ENCODE measurements around the gene OCSTAMP. TPM values are rescaled to one million over a fixed set of nuclear protein-coding genes. Genes with fewer than 3 reads are reported as not detected.

OCSTAMP gene
- total RNA-seq, 2 experiments from 2014 or later = 0.14 to 0.19 TPM

GRCh38 chr20:46541229-46541935 lies 9.1 kb downstream of the OCSTAMP start:
- Mint-ChIP-seq H3K27ac (no peak overlapping the region), H3K4me1 (peaks cover 10% of the 10 kb centered on the region), H3K9me3 (ENCODE audit: low read depth) (no peaks in the 10 kb centered on the region), H3K27me3 (peaks cover 25% of the 10 kb centered on the region), H3K4me3 (no peak overlapping the region), H3K36me3 (ENCODE audit: low read depth) (no peaks in the 10 kb centered on the region)
- intact Hi-C loops (cut with DNase I, micrococcal nuclease) = no loop called here
- POLR2A ChIA-PET = no interaction called here
- no peak for ATAC-seq
- DNase-seq = no peak
- CTCF ChIA-PET = no interaction called here

GRCh38 chr20:46539113-46539512 lies 11.3 kb downstream of the OCSTAMP start:
- Mint-ChIP-seq H3K9me3 (ENCODE audit: low read depth) (no peaks in the 10 kb centered on the region), H3K36me3 (ENCODE audit: low read depth) (no peaks in the 10 kb centered on the region), H3K4me1 (peaks cover 2% of the 10 kb centered on the region), H3K4me3 (no peak overlapping the region), H3K27ac (no peak overlapping the region), H3K27me3 (peaks cover 29% of the 10 kb centered on the region)
- ChIA-PET CTCF (interaction anchor here (1.2 to 1.5 kb wide), 2 partner anchors 20 to 141 kb away, joined by 3 to 5 read pairs; no protein-coding TSS in a partner anchor), POLR2A (no interaction called here)
- no peak for DNase-seq
- no peak for ATAC-seq
- intact Hi-C loops (cut with DNase I, micrococcal nuclease) = no loop called here

DNA sequence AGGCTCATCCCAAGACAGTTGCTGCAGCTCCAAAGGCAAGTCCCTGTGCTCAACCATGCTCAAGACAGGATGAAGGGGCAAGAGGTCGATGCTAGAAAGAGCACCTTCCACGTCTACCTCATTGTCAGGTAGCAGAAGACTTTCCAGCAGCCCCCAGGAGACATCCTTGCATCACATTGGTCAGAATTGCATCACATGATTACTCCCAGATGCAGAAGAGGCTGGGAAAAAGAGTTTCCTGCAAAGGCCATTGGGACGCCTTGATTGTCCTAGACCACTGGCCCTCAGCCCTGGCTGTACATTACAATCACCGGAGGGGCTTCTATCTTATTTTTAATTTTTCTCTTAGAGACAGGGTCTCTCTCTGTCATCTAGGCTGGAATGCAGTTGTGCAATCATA lies 19.8 kb downstream of the OCSTAMP start:
- Mint-ChIP-seq H3K9me3 (ENCODE audit: low read depth) (no peaks in the 10 kb centered on the region), H3K4me3 (no peak overlapping the region), H3K27me3 (peaks cover 12% of the 10 kb centered on the region), H3K4me1 (no peaks in the 10 kb centered on the region), H3K27ac (no peak overlapping the region), H3K36me3 (ENCODE audit: low read depth) (no peaks in the 10 kb centered on the region)
- POLR2A ChIA-PET = no interaction called here
- ATAC-seq (no peak), DNase-seq (no peak)
- intact Hi-C loops (cut with DNase I, micrococcal nuclease) = no loop called here
- CTCF ChIA-PET = no interaction called here

DNA sequence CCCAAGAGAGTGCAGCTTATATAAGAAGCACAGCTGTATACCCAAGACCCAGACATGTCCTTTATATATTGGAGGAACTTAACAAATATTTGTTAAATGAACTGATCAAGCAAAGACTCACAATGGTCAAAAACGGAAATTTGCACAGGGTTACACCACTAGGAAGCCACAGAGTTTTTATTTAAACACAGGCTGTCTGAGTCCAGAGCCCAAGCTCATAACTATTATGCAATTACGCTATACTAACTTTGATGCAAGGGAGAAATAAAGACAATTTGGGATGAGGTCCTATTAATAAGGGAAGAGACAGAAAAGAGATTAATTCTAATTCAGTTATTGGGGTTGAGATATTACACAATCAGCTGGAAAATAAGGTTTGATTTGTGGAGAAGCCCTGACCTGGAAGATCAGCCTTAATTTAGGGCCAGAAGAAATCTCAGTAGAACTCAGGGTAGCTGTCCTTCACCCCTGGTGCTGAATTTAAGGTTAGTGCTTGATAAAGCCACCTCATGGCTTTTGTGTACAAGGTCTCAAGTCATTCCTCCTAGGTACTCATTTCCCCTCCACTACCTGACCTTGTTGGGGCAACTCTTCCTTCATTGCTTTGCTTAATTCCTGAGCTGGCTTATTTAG lies 26.6 kb downstream of the OCSTAMP start:
- Mint-ChIP-seq H3K27me3 (peaks cover 23% of the 10 kb centered on the region), H3K4me3 (no peak overlapping the region), H3K4me1 (no peaks in the 10 kb centered on the region), H3K27ac (no peak overlapping the region), H3K36me3 (ENCODE audit: low read depth) (no peaks in the 10 kb centered on the region), H3K9me3 (ENCODE audit: low read depth) (no peaks in the 10 kb centered on the region)
- ATAC-seq (no peak), DNase-seq (peak; percentile 20)
- ChIA-PET POLR2A (no interaction called here), CTCF (interaction anchor here (0.8 to 3.1 kb wide), 7 partner anchors 10 to 162 kb away, joined by 4 to 16 read pairs (median 5); partner anchors contain the start of genes OCSTAMP and ZNF334)
- intact Hi-C loops (cut with DNase I, micrococcal nuclease) = no loop called here

DNA sequence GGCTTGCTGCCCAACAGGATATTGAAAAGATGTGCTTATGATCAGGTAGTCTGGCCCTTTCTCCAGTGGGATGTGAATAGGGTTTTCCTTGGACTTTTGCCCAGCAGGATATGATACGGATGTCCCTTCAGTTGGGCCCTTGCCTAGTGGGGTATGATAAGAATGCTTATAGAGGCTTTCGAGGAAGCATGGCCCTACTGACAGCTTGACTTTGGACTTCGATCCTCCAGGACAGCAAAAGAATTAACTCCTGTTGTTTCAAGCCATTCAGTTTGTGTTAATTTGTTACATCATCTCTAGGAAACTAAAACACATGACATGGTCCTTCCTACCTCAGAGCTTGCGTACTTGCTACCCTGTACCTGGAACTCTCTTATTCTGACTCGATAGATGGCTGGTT lies 27.3 kb downstream of the OCSTAMP start:
- H3K36me3 Mint-ChIP-seq (ENCODE audit: low read depth) = no peaks in the 10 kb centered on the region
- POLR2A ChIA-PET = no interaction called here
- H3K4me1 Mint-ChIP-seq = no peaks in the 10 kb centered on the region
- no peak for DNase-seq
- no peak for ATAC-seq
- H3K9me3 Mint-ChIP-seq (ENCODE audit: low read depth) = no peaks in the 10 kb centered on the region
- peaks cover 22% of the 10 kb centered on the region for H3K27me3 Mint-ChIP-seq
- H3K27ac Mint-ChIP-seq = no peak overlapping the region
- CTCF ChIA-PET = interaction anchor here (0.8 to 3.1 kb wide), 7 partner anchors 10 to 163 kb away, joined by 3 to 16 read pairs (median 4); partner anchors contain the start of genes OCSTAMP and ZNF334
- intact Hi-C loops (cut with DNase I, micrococcal nuclease) = no loop called here
- H3K4me3 Mint-ChIP-seq = no peak overlapping the region

GRCh38 chr20:46520976-46521579 lies 29.4 kb downstream of the OCSTAMP start:
- peaks cover 21% of the 10 kb centered on the region for H3K27me3 Mint-ChIP-seq
- peak; percentile 69 for DNase-seq
- H3K4me3 Mint-ChIP-seq = no peak overlapping the region
- ChIA-PET POLR2A (no interaction called here), CTCF (interaction anchor here (0.8 to 3.1 kb wide), 4 partner anchors 8 to 159 kb away, joined by 3 to 16 read pairs (median 5); no protein-coding TSS in a partner anchor)
- peak; percentile 95 for ATAC-seq
- H3K36me3 Mint-ChIP-seq (ENCODE audit: low read depth) = no peaks in the 10 kb centered on the region
- intact Hi-C loops (cut with DNase I, micrococcal nuclease) = loop anchor here (1.0 to 2.0 kb wide), 2 partner anchors 42 to 160 kb away; no protein-coding TSS in a partner anchor
- no peak overlapping the region for H3K27ac Mint-ChIP-seq
- no peaks in the 10 kb centered on the region for H3K9me3 Mint-ChIP-seq (ENCODE audit: low read depth)
- H3K4me1 Mint-ChIP-seq = no peaks in the 10 kb centered on the region

- ATAC-seq (no peak), DNase-seq (no peak)
- ChIA-PET CTCF (interaction anchor here (1.1 to 3.1 kb wide), 2 partner anchors 8 to 160 kb away, joined by 3 to 16 read pairs; no protein-coding TSS in a partner anchor), POLR2A (no interaction called here)
- peaks cover 21% of the 10 kb centered on the region for H3K27me3 Mint-ChIP-seq
- intact Hi-C loops (cut with DNase I, micrococcal nuclease) = loop anchor here in 1 of 2 experiments (2.0 kb wide), 1 partner anchor 42 kb away; no protein-coding TSS in a partner anchor
- H3K4me3 Mint-ChIP-seq = no peak overlapping the region
- H3K9me3 Mint-ChIP-seq (ENCODE audit: low read depth) = no peaks in the 10 kb centered on the region
- H3K4me1 Mint-ChIP-seq = no peaks in the 10 kb centered on the region
- no peaks in the 10 kb centered on the region for H3K36me3 Mint-ChIP-seq (ENCODE audit: low read depth)
- no peak overlapping the region for H3K27ac Mint-ChIP-seq
Observed at GRCh38 chr20:46520540-46520939, 29.9 kb downstream of the OCSTAMP start.

DNA sequence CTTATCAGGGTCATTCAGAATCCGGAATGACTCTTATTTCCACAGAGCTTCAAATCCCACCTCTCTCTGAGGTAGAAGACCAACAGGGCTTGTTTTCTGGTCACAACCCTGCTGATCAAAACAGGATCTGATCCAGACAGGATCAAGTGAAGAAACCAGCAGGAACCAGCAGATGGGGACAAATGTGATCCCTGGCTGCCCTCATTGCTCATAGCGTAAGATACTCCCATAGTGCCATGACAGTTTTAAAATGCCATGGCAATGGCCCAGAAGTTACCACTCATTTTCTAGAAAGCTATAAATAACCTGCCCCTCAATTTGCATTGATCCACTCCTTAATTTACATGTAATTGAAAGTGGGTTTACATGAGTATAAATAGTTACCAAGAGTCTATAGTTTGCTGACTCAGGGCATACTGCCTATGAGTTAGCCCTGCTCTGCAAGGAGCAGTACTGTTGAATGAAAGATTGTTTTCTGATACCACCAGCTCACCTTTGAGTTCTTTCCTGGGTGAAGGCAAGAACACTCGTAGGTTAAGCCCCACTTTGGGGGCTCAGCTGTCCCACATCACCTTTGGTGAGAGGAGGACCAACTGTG lies 30.9 kb downstream of the OCSTAMP start:
- Mint-ChIP-seq H3K27ac (no peak overlapping the region), H3K9me3 (ENCODE audit: low read depth) (no peaks in the 10 kb centered on the region), H3K27me3 (peaks cover 23% of the 10 kb centered on the region), H3K4me3 (no peak overlapping the region), H3K36me3 (ENCODE audit: low read depth) (no peaks in the 10 kb centered on the region), H3K4me1 (no peaks in the 10 kb centered on the region)
- ChIA-PET POLR2A (no interaction called here), CTCF (interaction anchor here (0.5 to 1.4 kb wide), 5 partner anchors 9 to 161 kb away, joined by 3 to 5 read pairs (median 3); no protein-coding TSS in a partner anchor)
- ATAC-seq (no peak), DNase-seq (no peak)
- intact Hi-C loops (cut with DNase I, micrococcal nuclease) = loop anchor here in 1 of 2 experiments (2.0 kb wide), 1 partner anchor 43 kb away; no protein-coding TSS in a partner anchor

DNA sequence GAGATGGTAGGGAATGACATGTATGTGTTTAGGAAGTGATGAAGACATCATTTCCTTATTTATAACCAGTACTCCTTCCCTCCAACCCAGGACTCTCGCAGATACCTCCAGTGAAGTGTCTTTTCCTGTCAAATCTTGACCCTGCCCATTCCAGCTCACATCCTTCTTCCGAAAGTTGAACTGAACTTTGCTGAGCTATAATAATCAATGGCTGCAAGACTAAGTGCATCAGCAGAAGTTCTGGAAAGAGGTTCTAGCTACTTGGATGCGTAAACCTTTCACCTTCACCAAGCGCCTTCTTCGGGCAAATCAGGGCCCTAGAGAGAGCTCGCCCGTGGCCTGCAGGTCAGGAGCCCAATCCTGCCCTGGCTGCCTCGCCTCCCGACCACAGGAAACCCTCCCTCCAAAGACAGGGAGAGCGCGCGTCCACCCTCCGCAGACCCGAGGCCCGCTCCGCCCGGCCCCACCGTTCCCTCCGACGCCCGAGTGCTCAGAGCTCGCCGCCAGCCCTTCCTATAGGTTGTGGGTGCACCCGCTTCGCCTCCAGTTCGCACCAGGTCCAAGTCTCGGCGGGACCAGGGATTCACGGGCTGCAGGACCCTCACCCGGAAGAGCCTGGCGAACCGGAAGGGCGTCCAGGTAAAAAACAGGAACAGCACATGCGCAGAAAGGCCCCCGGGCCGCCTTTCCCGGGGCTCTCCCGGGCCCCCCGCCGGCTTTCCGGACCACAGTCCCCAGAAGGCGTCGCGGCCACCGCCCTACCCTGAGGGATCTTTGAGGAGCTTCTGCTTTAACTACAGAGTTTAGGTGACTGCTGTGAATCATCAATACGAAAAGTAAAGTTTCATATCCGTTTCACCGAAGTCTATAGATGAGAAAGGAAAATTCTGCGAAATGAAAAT lies 37.3 kb downstream of the OCSTAMP start, which contains the start of gene ZNF334:
ZNF334 (minus strand) TSS at position 617 of the 902 bp plus-strand sequence. CDS start 1,457 bp downstream, outside the sequence.
- peaks cover 29% of the 10 kb centered on the region for H3K27me3 Mint-ChIP-seq
- intact Hi-C loops (cut with DNase I, micrococcal nuclease) = loop anchor here (1.0 to 2.0 kb wide), 4 partner anchors 32 to 176 kb away; partner anchors contain the start of gene TP53RK (in 1 of the 2)
- H3K36me3 Mint-ChIP-seq (ENCODE audit: low read depth) = peaks cover 9% of the 10 kb centered on the region
- peaks cover 24% of the 10 kb centered on the region for H3K4me1 Mint-ChIP-seq
- ATAC-seq = peak; percentile 99
- CTCF ChIA-PET = interaction anchor here (0.6 to 1.3 kb wide), 5 partner anchors 10 to 1112 kb away, joined by 3 to 5 read pairs (median 4); no protein-coding TSS in a partner anchor
- H3K9me3 Mint-ChIP-seq (ENCODE audit: low read depth) = peaks cover 3% of the 10 kb centered on the region
- peak within 1 kb of the TSS; percentile 76 for H3K27ac Mint-ChIP-seq
- POLR2A ChIA-PET = interaction anchor here (0.8 to 2.1 kb wide), 2 partner anchors 107 to 176 kb away, joined by 3 to 8 read pairs; partner anchors contain the start of genes ELMO2 and TP53RK
- peak within 1 kb of the TSS; percentile 77 for H3K4me3 Mint-ChIP-seq
- peak; percentile 83 for DNase-seq

- intact Hi-C loops (cut with DNase I, micrococcal nuclease) = no loop called here
- peaks cover 37% of the 10 kb centered on the region for H3K27me3 Mint-ChIP-seq
Observed at GRCh38 chr20:46509523-46509922, 40.9 kb downstream of the OCSTAMP start.

More at GRCh38 chr20:46509523-46509922, 40.9 kb downstream of the OCSTAMP start:
- H3K4me1 Mint-ChIP-seq = peaks cover 30% of the 10 kb centered on the region
- ChIA-PET POLR2A (interaction anchor here (0.6 kb wide), 1 partner anchor 13 kb away, joined by 4 read pairs; no protein-coding TSS in a partner anchor), CTCF (no interaction called here)
- H3K27ac Mint-ChIP-seq = no peak overlapping the region
- DNase-seq (peak; percentile 22), ATAC-seq (no peak)
- peaks cover 10% of the 10 kb centered on the region for H3K36me3 Mint-ChIP-seq (ENCODE audit: low read depth)
- H3K4me3 Mint-ChIP-seq = no peak overlapping the region
- peaks cover 3% of the 10 kb centered on the region for H3K9me3 Mint-ChIP-seq (ENCODE audit: low read depth)

All from activated CD4-positive, alpha-beta T cell treated with anti-CD3 and anti-CD28 coated beads for 36 hours (primary cell).